Uterus (tissue), 4 donors: ENCODE measurements around the gene MLF2. TPM values are rescaled to one million over a fixed set of nuclear protein-coding genes. Genes with fewer than 3 reads are reported as not detected.
"Not testable (repeated sequence)": the region's sequence is repeated elsewhere in the genome, so short reads cannot be mapped to it uniquely, and the experiment has no call there.

Source experiments
- DNase-seq, 2 donors: peaks; one replicate each; pipeline ENCODE4 v3.0.0-alpha.2; 2019 to 2020
- H3K27ac ChIP-seq, 2 donors: fragments of 200-600 bp; sonication (generic); 1 replicate in 1 of 2; 2 replicates in 1 of 2; pipeline ENCODE4 v1.5.1; 2016 to 2018
- H3K27me3 ChIP-seq, 2 donors: fragments of 200-600 bp; sonication (generic); one replicate each; pipeline ENCODE4 v1.5.1; 2018 to 2019; ENCODE audit warnings: control low read depth in 1 of 2
- H3K36me3 ChIP-seq, 2 donors: fragments of 200-600 bp; sonication (generic); one replicate each; pipeline ENCODE4 v1.5.1; 2019; ENCODE audit warnings: control low read depth in 1 of 2
- H3K4me1 ChIP-seq, 2 donors: fragments of 200-600 bp; sonication (generic); one replicate each; pipeline ENCODE4 v1.5.1; 2018 to 2019; ENCODE audit warnings: control low read depth in 1 of 2
- H3K4me3 ChIP-seq, 2 donors: fragments of 200-600 bp; sonication (generic); 1 replicate in 1 of 2; 2 replicates in 1 of 2; pipeline ENCODE4 v1.5.1; 2018 to 2019; ENCODE audit warnings: mild to moderate bottlenecking in 1 of 2
- H3K9me3 ChIP-seq, 2 donors: fragments of 200-600 bp; sonication (generic); one replicate each; pipeline ENCODE4 v1.5.1; 2019; ENCODE audit warnings: control low read depth in 1 of 2
- CTCF ChIP-seq, 4 experiments: fragments of 200-600 bp in 2 of 4; fragments of 450-650 bp in 2 of 4; sonication (generic) in 2 of 4; IDR thresholded peaks; one replicate each; pipeline ENCODE4 v1.5.1; 2016 to 2019; ENCODE audit warnings: antibody characterized with exemption in 4 of 4, mild to moderate bottlenecking in 2 of 4, moderate library complexity in 1 of 4
- POLR2A ChIP-seq, 2 donors: fragments of 450-650 bp; IDR thresholded peaks; one replicate each; pipeline ENCODE4 v1.6.1; 2016; ENCODE audit warnings: antibody characterized with exemption in 2 of 2, mild to moderate bottlenecking in 1 of 2, moderate library complexity in 1 of 2
- intact Hi-C: fragments of 100-400 bp; cut with DNase I; formaldehyde crosslinking; loops from one replicate; pipeline ENCODE4 v1.15.1; 2023; ENCODE audit warnings: low total_unique reads
- total RNA-seq, 4 donors: library from RNA; depleted of rRNA in 3 of 4; stranded (reverse); fragments of >200 nt in 3 of 4; gene quantifications; one replicate each; pipeline versions ENCODE4 v1.1.0 to v1.2.4, GENCODE V29; 2014 to 2023
- donor health status: DM: yes; HTN: yes; CAD: no.

The MLF2 gene
- total RNA-seq, 4 donors from 2014 or later, result 124 to 408 (median 147) TPM

- no peaks in the 10 kb centered on the region for H3K9me3 ChIP-seq
- TF ChIP-seq POLR2A (IDR thresholded peaks at IDR 0.05) (no peak), CTCF (IDR thresholded peaks at IDR 0.05) (no peak)
- no peak overlapping the region for H3K27ac ChIP-seq
- H3K27me3 ChIP-seq, result no peaks in the 10 kb centered on the region
- no peaks in the 10 kb centered on the region for H3K4me1 ChIP-seq
- DNase-seq, result no peak
- intact Hi-C loops, result no loop called here
- no peaks in the 10 kb centered on the region for H3K36me3 ChIP-seq
- no peak overlapping the region for H3K4me3 ChIP-seq
Measured at GRCh38 chr12:6708960-6709394, 44.0 kb downstream of the MLF2 start.

GRCh38 chr12:6708351-6708750 is 44.6 kb downstream of the MLF2 start:
- DNase-seq, H3K36me3 ChIP-seq, H3K4me1 ChIP-seq, intact Hi-C loops, H3K4me3 ChIP-seq, H3K9me3 ChIP-seq, H3K27me3 ChIP-seq, H3K27ac ChIP-seq: not testable (repeated sequence)

GRCh38 chr12:6703631-6704030 is 49.3 kb downstream of the MLF2 start:
- no peak overlapping the region for H3K4me3 ChIP-seq
- no peaks in the 10 kb centered on the region for H3K36me3 ChIP-seq
- TF ChIP-seq CTCF (IDR thresholded peaks at IDR 0.05), result no peak
- no peak for TF ChIP-seq POLR2A (IDR thresholded peaks at IDR 0.05)
- intact Hi-C loops, result no loop called here
- H3K9me3 ChIP-seq, result no peaks in the 10 kb centered on the region
- no peak for DNase-seq
- H3K27ac ChIP-seq, result no peak overlapping the region
- H3K4me1 ChIP-seq, result no peaks in the 10 kb centered on the region
- peaks cover 0 to 5% of the 10 kb centered on the region in 2 donors for H3K27me3 ChIP-seq

- Histone ChIP-seq H3K36me3 (no peaks in the 10 kb centered on the region), H3K27ac (no peak overlapping the region), H3K27me3 (peaks cover 0 to 5% of the 10 kb centered on the region in 2 donors), H3K4me1 (no peaks in the 10 kb centered on the region), H3K4me3 (peak overlapping the region in 1 of 2 donors; percentile 65), H3K9me3 (no peaks in the 10 kb centered on the region)
- no peak for DNase-seq
- intact Hi-C loops, result no loop called here
- TF ChIP-seq CTCF (IDR thresholded peaks at IDR 0.05) (no peak), POLR2A (IDR thresholded peaks at IDR 0.05) (no peak)
Measured at GRCh38 chr12:6701078-6701768, 51.7 kb downstream of the MLF2 start.

GRCh38 chr12:6700646-6701051 is 52.3 kb downstream of the MLF2 start, which contains the start of gene PIANP:
PIANP (minus strand) TSS chr12:6700815; CDS start chr12:6698061, 2,754 bp downstream.
- Histone ChIP-seq H3K27ac (peak within 1 kb of the TSS; percentile 23 to 67), H3K27me3 (peaks cover 0 to 5% of the 10 kb centered on the region in 2 donors)
- peak; percentile 42 to 53 for DNase-seq

More at GRCh38 chr12:6700646-6701051, 52.3 kb downstream of the MLF2 start, which contains the start of gene PIANP:
- Histone ChIP-seq H3K4me3 (peak within 1 kb of the TSS; percentile 27 to 65), H3K9me3 (no peaks in the 10 kb centered on the region), H3K4me1 (no peaks in the 10 kb centered on the region), H3K36me3 (no peaks in the 10 kb centered on the region)
- no peak for TF ChIP-seq CTCF (IDR thresholded peaks at IDR 0.05)
- TF ChIP-seq POLR2A (IDR thresholded peaks at IDR 0.05), result no peak
- intact Hi-C loops, result no loop called here
